ENCODE data around the gene THADA. TPM values are rescaled to one million over a fixed set of nuclear protein-coding genes. Genes with fewer than 3 reads are reported as not detected.

THADA gene
- total RNA-seq, 1 experiment from 2014 or later: 27.5 TPM

GRCh38 chr2:43389581-43390466 lies 206.0 kb downstream of the THADA start:
- DNase-seq (ENCODE audit: low spot score): no peak
- ATAC-seq: no peak
- Mint-ChIP-seq H3K9me3 (no peaks in the 10 kb centered on the region), H3K36me3 (no peaks in the 10 kb centered on the region), H3K4me1 (no peaks in the 10 kb centered on the region), H3K27ac (no peak overlapping the region), H3K4me3 (no peak overlapping the region), H3K27me3 (ENCODE audit: low read depth) (no peaks in the 10 kb centered on the region)
- TF ChIP-seq FOXJ3 (CRISPR knock-in tag; IDR thresholded peaks at IDR 0.05; ENCODE audit: borderline replicate concordance) (no peak), JAZF1 (CRISPR knock-in tag; IDR thresholded peaks at IDR 0.05) (no peak), CDX4 (CRISPR knock-in tag; IDR thresholded peaks at IDR 0.05; ENCODE audit: borderline replicate concordance) (no peak), TCF7 (CRISPR knock-in tag; IDR thresholded peaks at IDR 0.05; ENCODE audit: low read depth) (no peak)
- ChIA-PET POLR2A (no interaction called here), CTCF (no interaction called here)

GRCh38 chr2:43388371-43388770 lies 207.5 kb downstream of the THADA start:
- POLR2A ChIA-PET: no interaction called here
- TF ChIP-seq FOXJ3 (CRISPR knock-in tag; IDR thresholded peaks at IDR 0.05; ENCODE audit: borderline replicate concordance) (no peak), FOXK1 (CRISPR knock-in tag; IDR thresholded peaks at IDR 0.05) (no peak), ZNF263 (CRISPR knock-in tag; IDR thresholded peaks at IDR 0.05; ENCODE audit: low read depth) (no peak), ESRRA (CRISPR knock-in tag; IDR thresholded peaks at IDR 0.05; ENCODE audit: borderline replicate concordance) (no peak), ZNF396 (CRISPR knock-in tag; IDR thresholded peaks at IDR 0.05; ENCODE audit: borderline replicate concordance) (no peak), ARID4B (CRISPR knock-in tag; IDR thresholded peaks at IDR 0.05; ENCODE audit: borderline replicate concordance) (no peak), NFE2L1 (CRISPR knock-in tag; IDR thresholded peaks at IDR 0.05) (no peak), CBFB (CRISPR knock-in tag; IDR thresholded peaks at IDR 0.05; ENCODE audit: low read depth) (no peak), CDX4 (CRISPR knock-in tag; IDR thresholded peaks at IDR 0.05; ENCODE audit: borderline replicate concordance) (no peak), ETV6 (CRISPR knock-in tag; IDR thresholded peaks at IDR 0.05) (no peak), PRDM15 (CRISPR knock-in tag; IDR thresholded peaks at IDR 0.05) (no peak)
- Mint-ChIP-seq H3K4me3 (no peak overlapping the region), H3K9me3 (no peaks in the 10 kb centered on the region), H3K27ac (no peak overlapping the region), H3K27me3 (ENCODE audit: low read depth) (no peaks in the 10 kb centered on the region), H3K4me1 (no peaks in the 10 kb centered on the region), H3K36me3 (no peaks in the 10 kb centered on the region)
- DNase-seq (ENCODE audit: low spot score) (no peak), ATAC-seq (no peak)
- CTCF ChIA-PET: no interaction called here
